Keratinocyte (primary cell): ENCODE data around the gene TRMT112. TPM values are rescaled to one million over a fixed set of nuclear protein-coding genes. Genes with fewer than 3 reads are reported as not detected.

Experiments
- DNase-seq: peaks from one replicate; pipeline ENCODE4 v3.0.0-alpha.2; 2011; ENCODE audit warnings: low read depth, missing footprints, low spot score
- FAIRE-seq: peaks from 2 replicates; lab custom pipeline; 2011; peaks lifted over from hg19 to GRCh38; lab: Jason Lieb, UNC
- H2AFZ ChIP-seq: 2 replicates; pipeline ENCODE4 v1.6.0; 2012; ENCODE audit warnings: low read length, control low read depth, inconsistent platforms; ENCODE audit not compliant: control insufficient read depth
- H3K27ac ChIP-seq: 2 replicates; pipeline ENCODE4 v1.5.1; 2011; ENCODE audit warnings: low read length; ENCODE audit not compliant: control insufficient read depth, insufficient read depth
- H3K27me3 ChIP-seq: 3 replicates; pipeline ENCODE4 v1.6.0; 2011; ENCODE audit warnings: low read length; ENCODE audit not compliant: control insufficient read depth, insufficient read depth; ENCODE audit errors: extremely low read depth
- H3K36me3 ChIP-seq, 2 experiments: 2 replicates in 1 of 2; 3 replicates in 1 of 2; pipeline ENCODE4 v1.5.1; 2011; ENCODE audit warnings: low read length in 2 of 2, mild to moderate bottlenecking in 1 of 2; ENCODE audit not compliant: control insufficient read depth in 2 of 2, insufficient read depth in 2 of 2; ENCODE audit errors: extremely low read depth in 1 of 2
- H3K4me1 ChIP-seq: 3 replicates; pipeline ENCODE4 v1.5.1; 2011; ENCODE audit warnings: low read length; ENCODE audit not compliant: control insufficient read depth, insufficient read depth; ENCODE audit errors: extremely low read depth
- H3K4me2 ChIP-seq: 3 replicates; pipeline ENCODE4 v1.6.0; 2011; ENCODE audit warnings: low read depth, low read length; ENCODE audit not compliant: control insufficient read depth, insufficient read depth; ENCODE audit errors: extremely low read depth
- H3K4me3 ChIP-seq, 3 experiments: fragments of 200-600 bp in 1 of 3; sonication (generic) in 1 of 3; 2 replicates in 2 of 3; 3 replicates in 1 of 3; pipeline ENCODE4 v1.5.1; 2011 to 2016; ENCODE audit warnings: low read length in 3 of 3, mild to moderate bottlenecking in 3 of 3, control low read depth in 2 of 3, inconsistent platforms in 1 of 3, low read depth in 1 of 3, mixed read lengths in 1 of 3, mixed run types in 1 of 3, moderate library complexity in 1 of 3; ENCODE audit not compliant: control insufficient read depth in 2 of 3, insufficient read depth in 2 of 3; ENCODE audit errors: extremely low read depth in 1 of 3
- H3K79me2 ChIP-seq: 2 replicates; pipeline ENCODE4 v1.6.0; 2012; ENCODE audit warnings: low read length; ENCODE audit not compliant: control insufficient read depth, insufficient read depth
- H3K9ac ChIP-seq: 3 replicates; pipeline ENCODE4 v1.6.0; 2011; ENCODE audit warnings: low read length; ENCODE audit not compliant: control insufficient read depth, insufficient read depth; ENCODE audit errors: extremely low read depth
- H3K9me1 ChIP-seq: 3 replicates; pipeline ENCODE4 v1.6.0; 2011; ENCODE audit warnings: low read length; ENCODE audit not compliant: control insufficient read depth, insufficient read depth; ENCODE audit errors: extremely low read depth
- H3K9me3 ChIP-seq: 2 replicates; pipeline ENCODE4 v1.5.1; 2012; ENCODE audit warnings: low read depth, low read length; ENCODE audit not compliant: control insufficient read depth
- H4K20me1 ChIP-seq: 3 replicates; pipeline ENCODE4 v1.6.0; 2011; ENCODE audit warnings: low read length; ENCODE audit not compliant: control insufficient read depth, insufficient read depth; ENCODE audit errors: extremely low read depth
- EZH2 ChIP-seq: IDR thresholded peaks from one replicate; pipeline ENCODE4 v1.6.1; 2012; ENCODE audit warnings: inconsistent platforms, mild to moderate bottlenecking, low read length, moderate library complexity
- dilution Hi-C: fragments of 300-500 bp; cut with MboI; formaldehyde crosslinking; loops from one replicate; pipeline ENCODE4 v1.7.0; 2020; ENCODE audit warnings: low sequenced_read_pairs; ENCODE audit not compliant: extremely low pct_ligation_motif_present
- polyA plus RNA-seq, 5 experiments: library from polyadenylated mRNA; depleted of rRNA in 3 of 5; stranded (reverse) in 3 of 5; stranded (forward) in 1 of 5; unstranded in 1 of 5; fragments of >200 nt; gene quantifications; 1 replicate in 1 of 5; 2 replicates in 3 of 5; 3 replicates in 1 of 5; pipeline versions ENCODE4 v1.2.1 to v1.2.3, GENCODE V29; 2011 to 2012; ENCODE audit warnings: missing spikeins in 2 of 5, low read depth in 1 of 5, low replicate concordance in 1 of 5
- TF ChIP-seq, protein P1 (sequence below), 3 experiments: IDR thresholded peaks in 1 of 3; conservative IDR thresholded peaks in 1 of 3; optimal IDR thresholded peaks in 1 of 3; 2 replicates in 2 of 3; 3 replicates in 1 of 3; pipeline versions ENCODE3 to v1.5.1; 2011; ENCODE audit warnings: low read length in 3 of 3, mild to moderate bottlenecking in 3 of 3, moderate library complexity in 2 of 3, control low read depth in 1 of 3, inconsistent platforms in 1 of 3; ENCODE audit not compliant: insufficient read depth in 2 of 3; ENCODE audit errors: extremely low read depth in 1 of 3

The TRMT112 gene
- polyA plus RNA-seq, 1 donor (not counting 4 experiments of a cell fraction or from before 2014, with no cell fraction given) = 408 TPM

DNA sequence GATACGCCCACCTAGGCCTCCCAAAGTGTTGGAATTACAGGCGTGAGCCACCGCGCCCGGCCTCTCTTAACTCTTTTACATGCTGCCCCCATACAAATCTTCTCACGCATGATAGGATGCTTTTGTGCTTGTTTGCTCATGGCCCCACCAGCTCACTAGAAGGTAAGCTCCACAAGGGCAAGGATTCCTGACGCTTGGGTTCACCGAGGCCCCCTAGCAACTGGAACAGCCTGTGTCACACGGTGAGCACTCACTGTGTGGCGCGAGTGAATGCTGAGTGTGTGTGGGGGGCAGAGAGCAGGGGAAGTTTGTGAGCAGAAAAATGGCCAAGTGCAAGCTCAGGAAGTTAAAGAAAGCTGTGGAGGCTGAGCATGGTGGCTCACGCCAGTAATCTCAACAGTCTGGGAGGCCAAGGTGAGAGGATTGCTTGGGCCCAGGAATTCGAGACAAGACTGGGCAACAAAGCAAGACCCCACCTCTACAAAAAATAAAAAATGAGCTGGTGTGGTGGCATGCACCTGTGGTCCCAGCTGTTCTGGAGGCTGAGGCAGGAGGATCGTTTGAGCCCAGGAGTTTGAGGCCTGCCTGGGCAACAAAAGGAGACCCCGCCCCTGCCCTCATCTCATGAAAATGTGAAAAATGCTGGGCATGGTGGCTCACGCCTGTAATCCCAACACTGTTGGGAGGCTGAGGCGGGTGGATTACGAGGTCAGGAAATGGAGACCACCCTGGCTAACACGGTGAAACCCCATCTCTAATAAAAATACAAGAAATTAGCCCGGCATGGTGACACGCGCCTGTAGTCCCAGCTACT, 35.2 kb downstream of the TRMT112 start:
- Histone ChIP-seq H3K4me2 (no peak overlapping the region), H3K9me1 (no peaks in the 10 kb centered on the region), H3K79me2 (peaks cover 13% of the 10 kb centered on the region), H3K9ac (no peak overlapping the region), H3K9me3 (no peaks in the 10 kb centered on the region), H3K36me3 (peaks cover 11 to 19% of the 10 kb centered on the region in 2 experiments), H3K4me3 (no peak overlapping the region), H2AFZ (no peak overlapping the region), H4K20me1 (no peaks in the 10 kb centered on the region), H3K27me3 (no peaks in the 10 kb centered on the region), H3K4me1 (peaks cover 14% of the 10 kb centered on the region), H3K27ac (no peak overlapping the region)
- TF ChIP-seq, protein P1, sequence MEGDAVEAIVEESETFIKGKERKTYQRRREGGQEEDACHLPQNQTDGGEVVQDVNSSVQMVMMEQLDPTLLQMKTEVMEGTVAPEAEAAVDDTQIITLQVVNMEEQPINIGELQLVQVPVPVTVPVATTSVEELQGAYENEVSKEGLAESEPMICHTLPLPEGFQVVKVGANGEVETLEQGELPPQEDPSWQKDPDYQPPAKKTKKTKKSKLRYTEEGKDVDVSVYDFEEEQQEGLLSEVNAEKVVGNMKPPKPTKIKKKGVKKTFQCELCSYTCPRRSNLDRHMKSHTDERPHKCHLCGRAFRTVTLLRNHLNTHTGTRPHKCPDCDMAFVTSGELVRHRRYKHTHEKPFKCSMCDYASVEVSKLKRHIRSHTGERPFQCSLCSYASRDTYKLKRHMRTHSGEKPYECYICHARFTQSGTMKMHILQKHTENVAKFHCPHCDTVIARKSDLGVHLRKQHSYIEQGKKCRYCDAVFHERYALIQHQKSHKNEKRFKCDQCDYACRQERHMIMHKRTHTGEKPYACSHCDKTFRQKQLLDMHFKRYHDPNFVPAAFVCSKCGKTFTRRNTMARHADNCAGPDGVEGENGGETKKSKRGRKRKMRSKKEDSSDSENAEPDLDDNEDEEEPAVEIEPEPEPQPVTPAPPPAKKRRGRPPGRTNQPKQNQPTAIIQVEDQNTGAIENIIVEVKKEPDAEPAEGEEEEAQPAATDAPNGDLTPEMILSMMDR (optimal IDR thresholded peaks at IDR 0.05 in 1 of 3, IDR thresholded peaks at IDR 0.05 in 1 of 3, conservative IDR thresholded peaks at IDR 0.05 in 1 of 3; ENCODE audit: extremely low read depth in 1 of 3, insufficient read depth in 2 of 3, low read length in 3 of 3) = no peak
- no peak for TF ChIP-seq EZH2
- FAIRE-seq = no peak
- no peak for DNase-seq
- dilution Hi-C loops = no loop called here

GRCh38 chr11:64278576-64279190, 38.7 kb downstream of the TRMT112 start:
- no peak for TF ChIP-seq EZH2
- TF ChIP-seq, protein P1 (optimal IDR thresholded peaks at IDR 0.05 in 1 of 3, IDR thresholded peaks at IDR 0.05 in 1 of 3, conservative IDR thresholded peaks at IDR 0.05 in 1 of 3; ENCODE audit: extremely low read depth in 1 of 3, insufficient read depth in 2 of 3, low read length in 3 of 3) = no peak
- Histone ChIP-seq H3K79me2 (peaks cover 12% of the 10 kb centered on the region), H3K9me3 (no peaks in the 10 kb centered on the region), H2AFZ (no peak overlapping the region), H3K4me2 (no peak overlapping the region), H3K4me3 (no peak overlapping the region), H3K4me1 (peaks cover 22% of the 10 kb centered on the region), H3K9me1 (no peaks in the 10 kb centered on the region), H3K36me3 (peaks cover 12 to 19% of the 10 kb centered on the region in 2 experiments), H4K20me1 (no peaks in the 10 kb centered on the region), H3K27ac (no peak overlapping the region), H3K9ac (no peak overlapping the region), H3K27me3 (no peaks in the 10 kb centered on the region)
- dilution Hi-C loops = no loop called here
- DNase-seq (no peak), FAIRE-seq (no peak)
